BLaER1 treated with 17β-estradiol and CSF1 and Interleukin-3, amounts not matched to agents 10 nM and 100 nM (cell line): Measurements from ENCODE around the gene OAS1.

Experiments
- H3K27ac ChIP-seq, 11 experiments: shearing (Covaris generic); formaldehyde crosslinking; 2 replicates each; pipeline ENCODE4 v1.8.1; 2022
- H3K27me3 ChIP-seq, 11 experiments: shearing (Covaris generic); formaldehyde crosslinking; 2 replicates each; pipeline ENCODE4 v1.8.1; 2022
- H3K36me3 ChIP-seq, 11 experiments: shearing (Covaris generic); formaldehyde crosslinking; 2 replicates each; pipeline ENCODE4 v1.8.1; 2022
- H3K4me1 ChIP-seq, 10 experiments: shearing (Covaris generic); formaldehyde crosslinking; 2 replicates each; pipeline ENCODE4 v1.8.1; 2022
- H3K4me2 ChIP-seq, 11 experiments: shearing (Covaris generic); formaldehyde crosslinking; 2 replicates each; pipeline ENCODE4 v1.8.1; 2022
- H3K4me3 ChIP-seq, 10 experiments: shearing (Covaris generic); formaldehyde crosslinking; 2 replicates each; pipeline ENCODE4 v1.8.1; 2022
- H3K9ac ChIP-seq, 11 experiments: shearing (Covaris generic); formaldehyde crosslinking; 2 replicates each; pipeline ENCODE4 v1.8.1; 2022
- H3K9me3 ChIP-seq, 11 experiments: shearing (Covaris generic); formaldehyde crosslinking; replicated peaks in 1 of 11; 2 replicates each; pipeline ENCODE4 v1.8.1; 2022
- H4K20me1 ChIP-seq, 11 experiments: shearing (Covaris generic); formaldehyde crosslinking; 2 replicates each; pipeline ENCODE4 v1.8.1; 2022
- Cebpa-rat ChIP-seq, 11 experiments: shearing (Covaris generic); IDR thresholded peaks; 2 replicates each; pipeline ENCODE4 v1.8.1; 2022

OAS1 gene

DNA sequence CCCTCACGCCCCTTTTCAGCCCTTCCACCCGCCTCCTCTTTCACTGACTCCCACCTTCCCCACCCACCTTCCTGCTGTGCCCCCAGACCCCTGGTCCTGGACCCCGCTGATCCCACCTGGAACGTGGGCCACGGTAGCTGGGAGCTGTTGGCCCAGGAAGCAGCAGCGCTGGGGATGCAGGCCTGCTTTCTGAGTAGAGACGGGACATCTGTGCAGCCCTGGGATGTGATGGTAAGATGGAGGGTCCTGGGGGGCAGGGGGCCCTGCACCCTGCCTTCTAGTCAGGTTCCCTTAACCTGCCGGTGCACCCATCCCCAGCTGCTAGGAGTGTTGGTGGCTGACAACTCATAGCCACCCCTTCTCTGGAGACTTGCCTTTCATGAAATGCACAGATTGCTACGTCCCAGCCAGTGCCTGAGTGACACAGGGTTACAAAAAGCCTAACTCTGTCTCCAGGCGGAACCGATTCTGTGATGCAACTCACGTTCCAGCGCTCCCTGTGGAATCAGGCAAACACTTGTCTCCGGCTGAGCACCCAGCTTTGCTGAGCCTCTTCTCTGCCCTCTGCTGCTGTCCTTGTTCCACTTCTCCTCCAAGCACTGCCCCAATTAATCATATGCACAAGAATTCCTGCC lies 56.6 kb downstream of the OAS1 start:
- no peak overlapping the region for H3K27ac ChIP-seq
- no peak for TF ChIP-seq Cebpa-rat (IDR thresholded peaks at IDR 0.05)

DNA sequence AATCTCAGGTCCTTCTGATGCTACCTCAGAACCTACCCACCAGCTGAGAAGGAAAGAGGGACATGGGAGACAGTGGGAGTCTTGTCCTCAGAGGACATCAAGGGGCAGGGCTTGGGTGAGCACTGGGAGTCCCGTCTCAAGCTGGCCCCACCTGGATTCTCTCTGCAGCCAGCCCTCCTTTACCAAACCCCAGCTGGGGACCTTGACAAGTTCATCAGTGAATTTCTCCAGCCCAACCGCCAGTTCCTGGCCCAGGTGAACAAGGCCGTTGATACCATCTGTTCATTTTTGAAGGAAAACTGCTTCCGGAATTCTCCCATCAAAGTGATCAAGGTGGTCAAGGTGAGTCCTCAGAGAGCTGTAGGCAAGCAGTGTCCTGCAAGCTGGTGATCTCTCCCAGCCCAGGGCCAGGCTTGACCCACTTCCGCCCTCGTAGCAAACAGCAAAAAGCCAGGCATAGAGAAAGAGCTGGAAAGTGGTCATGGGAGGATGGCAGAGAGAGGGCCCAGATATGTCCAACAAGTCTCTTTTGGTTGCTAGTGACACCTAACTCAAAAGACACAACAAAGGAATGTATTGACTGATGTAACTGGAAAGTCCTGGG lies 57.4 kb downstream of the OAS1 start:
- Histone ChIP-seq H3K36me3 (peaks cover 31 to 85% (median 49%) of the 10 kb centered on the region in 11 experiments), H3K4me2 (no peak overlapping the region)
- no peak for TF ChIP-seq Cebpa-rat (IDR thresholded peaks at IDR 0.05)

More for the DNA sequence above, 56.6 kb downstream of the OAS1 start:
- H3K4me3 ChIP-seq = no peak overlapping the region
- no peaks in the 10 kb centered on the region; a peak in 2 of 22 replicates for H4K20me1 ChIP-seq
- peaks cover 31 to 85% (median 51%) of the 10 kb centered on the region in 11 experiments for H3K36me3 ChIP-seq
- H3K4me2 ChIP-seq = no peak overlapping the region
- no peak overlapping the region for H3K9ac ChIP-seq
- no peaks in the 10 kb centered on the region for H3K4me1 ChIP-seq
- peaks cover 0 to 18% (median 7%) of the 10 kb centered on the region in 11 experiments; a peak in 11 of 22 replicates for H3K9me3 ChIP-seq
- no peaks in the 10 kb centered on the region for H3K27me3 ChIP-seq

DNA sequence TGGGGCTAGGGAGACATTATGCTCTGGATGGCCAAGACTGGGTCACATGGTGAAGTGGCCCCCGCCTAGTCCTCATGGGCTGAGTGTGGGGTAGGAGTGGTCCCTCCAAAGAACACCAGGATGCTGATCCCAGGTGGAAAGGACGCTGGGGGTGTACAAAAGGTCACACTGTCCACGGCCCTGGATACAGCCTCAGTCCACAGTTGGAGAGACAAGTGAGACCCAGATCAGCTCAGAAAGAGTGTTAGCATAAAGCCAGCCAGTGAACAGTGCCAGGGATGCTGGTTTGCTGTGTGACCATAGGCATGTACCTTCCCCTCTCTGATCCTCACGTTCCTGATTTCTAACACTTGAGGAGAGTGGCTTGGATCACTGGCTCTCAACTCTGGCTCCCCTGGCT lies 58.2 kb downstream of the OAS1 start:
- no peaks in the 10 kb centered on the region for H3K27me3 ChIP-seq
- H4K20me1 ChIP-seq = no peaks in the 10 kb centered on the region; a peak in 2 of 22 replicates
- H3K4me3 ChIP-seq = no peak overlapping the region
- H3K9me3 ChIP-seq = peaks cover 0 to 10% (median 3%) of the 10 kb centered on the region in 11 experiments; a peak in 7 of 22 replicates
- no peak overlapping the region for H3K4me2 ChIP-seq
- H3K27ac ChIP-seq = no peak overlapping the region
- H3K9ac ChIP-seq = no peak overlapping the region
- peaks cover 31 to 88% (median 51%) of the 10 kb centered on the region in 11 experiments for H3K36me3 ChIP-seq
- H3K4me1 ChIP-seq = peaks cover 0 to 2% (median 0%) of the 10 kb centered on the region in 10 experiments; a peak in 5 of 20 replicates
- TF ChIP-seq Cebpa-rat (IDR thresholded peaks at IDR 0.05) = no peak

More for the DNA sequence above, 57.4 kb downstream of the OAS1 start:
- no peaks in the 10 kb centered on the region for H3K27me3 ChIP-seq
- no peak overlapping the region for H3K27ac ChIP-seq
- H3K4me3 ChIP-seq = no peak overlapping the region
- H3K9ac ChIP-seq = no peak overlapping the region
- no peaks in the 10 kb centered on the region; a peak in 2 of 22 replicates for H4K20me1 ChIP-seq
- peaks cover 0 to 15% (median 7%) of the 10 kb centered on the region in 11 experiments; a peak in 11 of 22 replicates for H3K9me3 ChIP-seq
- H3K4me1 ChIP-seq = no peaks in the 10 kb centered on the region

DNA sequence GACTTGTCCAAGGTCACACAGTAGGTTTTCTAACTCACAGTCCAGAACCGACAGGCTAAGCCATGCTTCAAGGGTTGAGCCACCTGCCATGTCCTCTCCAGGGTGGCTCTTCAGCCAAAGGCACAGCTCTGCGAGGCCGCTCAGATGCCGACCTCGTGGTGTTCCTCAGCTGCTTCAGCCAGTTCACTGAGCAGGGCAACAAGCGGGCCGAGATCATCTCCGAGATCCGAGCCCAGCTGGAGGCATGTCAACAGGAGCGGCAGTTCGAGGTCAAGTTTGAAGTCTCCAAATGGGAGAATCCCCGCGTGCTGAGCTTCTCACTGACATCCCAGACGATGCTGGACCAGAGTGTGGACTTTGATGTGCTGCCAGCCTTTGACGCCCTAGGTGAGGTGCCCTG lies 58.9 kb downstream of the OAS1 start:
- Histone ChIP-seq H3K4me1 (peaks cover 0 to 9% (median 7%) of the 10 kb centered on the region in 10 experiments; a peak in 17 of 20 replicates), H3K27ac (no peak overlapping the region), H3K4me3 (no peak overlapping the region), H3K27me3 (no peaks in the 10 kb centered on the region), H3K9ac (no peak overlapping the region), H4K20me1 (no peaks in the 10 kb centered on the region; a peak in 2 of 22 replicates), H3K9me3 (peaks cover 0 to 8% (median 3%) of the 10 kb centered on the region in 11 experiments; a peak in 4 of 22 replicates), H3K36me3 (peaks cover 31 to 86% (median 52%) of the 10 kb centered on the region in 11 experiments), H3K4me2 (no peak overlapping the region)
- TF ChIP-seq Cebpa-rat (IDR thresholded peaks at IDR 0.05) = no peak

DNA sequence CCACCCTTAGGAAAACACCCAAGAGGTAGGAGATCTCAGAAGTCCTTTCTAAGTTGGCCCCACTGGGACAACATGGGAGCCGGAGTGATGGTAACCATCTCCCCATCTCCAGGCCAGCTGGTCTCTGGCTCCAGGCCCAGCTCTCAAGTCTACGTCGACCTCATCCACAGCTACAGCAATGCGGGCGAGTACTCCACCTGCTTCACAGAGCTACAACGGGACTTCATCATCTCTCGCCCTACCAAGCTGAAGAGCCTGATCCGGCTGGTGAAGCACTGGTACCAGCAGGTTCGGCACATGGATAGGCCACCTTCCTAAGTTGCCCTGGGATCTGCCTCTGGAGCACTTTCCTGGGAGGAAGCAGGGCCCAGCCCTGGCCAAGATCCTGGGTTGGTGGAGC lies 60.5 kb downstream of the OAS1 start:
- H3K4me1 ChIP-seq = peaks cover 10 to 26% (median 23%) of the 10 kb centered on the region in 10 experiments; a peak in 19 of 20 replicates
- no peaks in the 10 kb centered on the region; a peak in 2 of 22 replicates for H4K20me1 ChIP-seq
- H3K9me3 ChIP-seq = no peaks in the 10 kb centered on the region
- H3K4me2 ChIP-seq = no peak overlapping the region
- peaks cover 20 to 69% (median 36%) of the 10 kb centered on the region in 11 experiments for H3K36me3 ChIP-seq
- no peaks in the 10 kb centered on the region for H3K27me3 ChIP-seq
- H3K9ac ChIP-seq = no peak overlapping the region
- H3K4me3 ChIP-seq = no peak overlapping the region
- H3K27ac ChIP-seq = no peak overlapping the region
- no peak for TF ChIP-seq Cebpa-rat (IDR thresholded peaks at IDR 0.05)

DNA sequence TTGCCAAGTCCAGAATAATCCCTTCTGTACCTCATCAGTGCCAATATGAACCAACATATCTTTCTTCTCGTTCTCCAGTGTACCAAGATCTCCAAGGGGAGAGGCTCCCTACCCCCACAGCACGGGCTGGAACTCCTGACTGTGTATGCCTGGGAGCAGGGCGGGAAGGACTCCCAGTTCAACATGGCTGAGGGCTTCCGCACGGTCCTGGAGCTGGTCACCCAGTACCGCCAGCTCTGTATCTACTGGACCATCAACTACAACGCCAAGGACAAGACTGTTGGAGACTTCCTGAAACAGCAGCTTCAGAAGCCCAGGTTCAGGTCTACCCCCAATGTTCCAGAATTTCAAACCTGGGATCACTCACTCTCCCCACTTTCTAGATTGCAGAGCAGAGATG lies 61.1 kb downstream of the OAS1 start:
- Histone ChIP-seq H3K27me3 (no peaks in the 10 kb centered on the region), H3K4me1 (peaks cover 10 to 28% (median 24%) of the 10 kb centered on the region in 10 experiments; a peak in 19 of 20 replicates), H3K4me3 (no peak overlapping the region), H3K4me2 (no peak overlapping the region), H3K9me3 (no peaks in the 10 kb centered on the region), H3K27ac (no peak overlapping the region), H3K9ac (no peak overlapping the region), H3K36me3 (peaks cover 14 to 64% (median 31%) of the 10 kb centered on the region in 11 experiments; a peak in 21 of 22 replicates), H4K20me1 (no peaks in the 10 kb centered on the region; a peak in 2 of 22 replicates)
- no peak for TF ChIP-seq Cebpa-rat (IDR thresholded peaks at IDR 0.05)
